Measurements from ENCODE around the gene RASAL2. TPM values are rescaled to one million over a fixed set of nuclear protein-coding genes. Genes with fewer than 3 reads are reported as not detected.
"Not testable (repeated sequence)": the region's sequence is repeated elsewhere in the genome, so short reads cannot be mapped to it uniquely, and the experiment has no call there.

RASAL2 gene
- total RNA-seq, 1 experiment from 2014 or later, result 25.7 TPM

GRCh38 chr1:178237121-178237520 is 143.2 kb downstream of the RASAL2 start:
- Histone ChIP-seq H3K27me3 (ENCODE audit: control insufficient read depth, insufficient read depth, low read length) (no peaks in the 10 kb centered on the region), H3K4me3 (ENCODE audit: insufficient read depth, low read depth, low read length) (no peak overlapping the region), H3K36me3 (replicated peaks; ENCODE audit: control insufficient read depth, insufficient read depth, low read length) (no peaks in the 10 kb centered on the region)
- no peak for DNase-seq

DNA sequence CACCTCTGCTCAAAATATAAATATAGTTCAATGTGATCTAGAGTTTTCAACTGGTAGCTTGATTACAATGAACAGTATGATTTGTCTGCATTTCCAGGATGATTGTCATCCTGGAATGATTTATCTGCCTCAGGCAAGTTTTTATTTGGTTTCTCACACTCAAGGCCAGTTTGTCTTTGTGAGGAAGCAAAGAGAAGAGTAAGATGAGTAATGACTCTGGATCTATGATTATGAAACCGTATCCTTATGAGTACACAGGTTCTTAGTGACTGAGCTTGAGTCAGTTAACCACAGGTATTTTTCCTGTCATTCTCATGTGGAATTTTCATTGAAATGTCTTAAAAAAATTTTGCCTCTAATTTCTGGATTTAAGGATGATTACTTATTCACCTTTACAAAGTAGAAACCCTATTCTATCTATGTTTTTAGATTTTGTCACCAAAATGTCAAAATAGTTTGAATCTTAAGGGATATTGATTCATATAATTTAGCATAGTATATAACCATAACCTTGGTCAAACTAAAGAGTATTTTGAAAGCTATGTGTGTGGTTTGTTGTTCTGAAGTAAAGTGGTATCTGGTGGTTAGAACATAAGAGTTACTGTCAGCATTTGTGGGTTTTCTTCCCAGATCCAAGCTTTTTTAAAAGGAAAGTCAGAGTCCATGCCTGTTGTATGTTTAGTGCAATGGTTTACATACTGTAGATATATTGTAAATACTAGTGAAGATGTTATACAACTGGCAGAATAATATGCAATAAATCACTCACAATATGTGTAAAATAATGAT is 145.0 kb downstream of the RASAL2 start:
- Histone ChIP-seq H3K4me3 (ENCODE audit: insufficient read depth, low read depth, low read length) (no peak overlapping the region), H3K36me3 (replicated peaks; ENCODE audit: control insufficient read depth, insufficient read depth, low read length) (no peaks in the 10 kb centered on the region), H3K27me3 (ENCODE audit: control insufficient read depth, insufficient read depth, low read length) (no peaks in the 10 kb centered on the region)
- no peak for DNase-seq

DNA sequence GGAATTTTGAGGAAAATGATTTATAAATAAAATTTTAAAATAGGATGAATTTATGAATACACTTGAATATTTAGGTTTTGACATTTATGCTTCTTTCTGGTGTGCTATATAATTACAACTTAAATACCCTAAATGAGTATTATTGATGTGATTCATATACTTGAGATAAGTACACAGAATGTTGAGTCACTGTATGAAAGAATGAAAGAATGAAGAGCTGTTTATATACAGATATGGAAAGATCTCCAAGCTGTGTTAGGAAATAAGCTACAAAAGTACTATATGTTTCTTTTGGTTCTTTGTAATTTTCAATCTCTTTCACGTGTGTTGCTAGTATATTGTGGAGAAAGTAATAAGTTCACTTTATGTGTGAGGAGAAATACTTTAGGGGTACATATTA is 147.2 kb downstream of the RASAL2 start:
- Histone ChIP-seq H3K36me3 (replicated peaks; ENCODE audit: control insufficient read depth, insufficient read depth, low read length) (no peaks in the 10 kb centered on the region), H3K4me3 (ENCODE audit: insufficient read depth, low read depth, low read length) (no peak overlapping the region), H3K27me3 (ENCODE audit: control insufficient read depth, insufficient read depth, low read length) (no peaks in the 10 kb centered on the region)
- DNase-seq, result no peak

DNA sequence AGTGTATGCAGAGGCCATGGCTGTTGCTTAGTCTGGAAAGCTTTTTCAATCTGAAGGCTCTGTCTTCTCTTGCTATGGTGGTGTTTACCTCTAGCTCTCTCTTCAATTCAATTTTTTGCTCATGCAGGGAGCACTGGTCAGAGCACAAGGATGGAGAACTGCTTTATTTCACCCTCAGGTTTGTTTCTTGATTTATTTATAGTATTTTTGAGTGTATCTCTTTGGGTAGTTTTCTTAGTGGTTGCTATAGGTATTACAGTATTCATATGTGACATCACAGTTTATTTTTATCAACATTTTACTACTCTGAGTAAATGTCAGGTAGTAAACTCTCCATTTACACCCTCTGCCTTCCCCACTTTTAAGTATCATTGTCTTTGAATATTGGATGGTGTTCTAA is 147.9 kb downstream of the RASAL2 start:
- Histone ChIP-seq H3K27me3 (ENCODE audit: control insufficient read depth, insufficient read depth, low read length) (no peaks in the 10 kb centered on the region), H3K36me3 (replicated peaks; ENCODE audit: control insufficient read depth, insufficient read depth, low read length) (no peaks in the 10 kb centered on the region), H3K4me3 (ENCODE audit: insufficient read depth, low read depth, low read length) (no peak overlapping the region)
- no peak for DNase-seq

DNA sequence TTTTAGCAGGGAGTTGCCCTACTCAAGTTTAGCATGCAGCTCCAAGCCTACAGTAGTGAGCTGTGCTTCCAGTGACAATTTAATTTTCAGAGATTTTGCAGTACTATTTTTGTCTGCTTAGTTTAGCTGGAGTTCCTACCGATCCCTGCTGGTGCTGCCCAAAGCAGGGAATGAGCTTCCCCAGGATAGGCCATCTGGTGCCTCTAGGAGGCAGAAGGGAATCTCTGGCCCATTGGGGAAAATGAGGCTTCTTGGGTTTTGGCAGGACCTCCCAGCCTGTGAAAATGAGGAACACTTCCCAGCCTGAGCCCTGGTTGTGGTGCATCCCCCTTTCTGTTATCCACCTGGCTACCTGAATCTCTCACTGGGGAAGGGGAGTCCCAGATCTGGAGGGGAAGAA is 149.2 kb downstream of the RASAL2 start:
- no peak for DNase-seq
- Histone ChIP-seq H3K27me3 (ENCODE audit: control insufficient read depth, insufficient read depth, low read length) (no peaks in the 10 kb centered on the region), H3K4me3 (ENCODE audit: insufficient read depth, low read depth, low read length) (no peak overlapping the region), H3K36me3 (replicated peaks; ENCODE audit: control insufficient read depth, insufficient read depth, low read length) (no peaks in the 10 kb centered on the region)

GRCh38 chr1:178243890-178244289 is 150.0 kb downstream of the RASAL2 start:
- no peak for DNase-seq
- Histone ChIP-seq H3K4me3 (ENCODE audit: insufficient read depth, low read depth, low read length) (no peak overlapping the region), H3K36me3 (replicated peaks; ENCODE audit: control insufficient read depth, insufficient read depth, low read length) (no peaks in the 10 kb centered on the region), H3K27me3 (ENCODE audit: control insufficient read depth, insufficient read depth, low read length) (no peaks in the 10 kb centered on the region)

GRCh38 chr1:178248284-178248683 is 154.4 kb downstream of the RASAL2 start:
- H3K36me3 ChIP-seq (replicated peaks; ENCODE audit: control insufficient read depth, insufficient read depth, low read length); H3K4me3 ChIP-seq (ENCODE audit: insufficient read depth, low read depth, low read length); H3K27me3 ChIP-seq (ENCODE audit: control insufficient read depth, insufficient read depth, low read length); DNase-seq: not testable (repeated sequence)

DNA sequence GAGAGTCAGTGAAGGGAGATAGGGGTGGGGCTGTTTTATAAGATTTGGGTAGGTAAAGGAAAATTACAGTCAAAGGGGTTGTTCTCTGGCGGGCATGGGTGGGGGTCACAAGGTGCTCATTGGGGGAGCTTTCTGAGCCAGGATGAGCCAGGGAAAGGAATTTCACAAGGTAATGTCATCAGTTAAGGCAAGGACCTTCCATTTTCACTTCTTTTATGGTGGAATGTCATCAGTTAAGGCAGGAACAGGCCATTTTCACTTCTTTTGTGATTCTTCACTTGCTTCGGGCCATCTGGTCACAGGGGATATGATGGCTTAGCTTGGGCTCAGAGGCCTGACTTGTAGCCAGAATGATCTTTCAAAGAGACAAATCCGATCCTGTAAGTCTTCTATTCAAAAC is 159.7 kb downstream of the RASAL2 start:
- H3K4me3 ChIP-seq (ENCODE audit: insufficient read depth, low read depth, low read length); H3K27me3 ChIP-seq (ENCODE audit: control insufficient read depth, insufficient read depth, low read length); H3K36me3 ChIP-seq (replicated peaks; ENCODE audit: control insufficient read depth, insufficient read depth, low read length); DNase-seq: not testable (repeated sequence)

GRCh38 chr1:178254433-178254832 is 160.5 kb downstream of the RASAL2 start:
- H3K36me3 ChIP-seq (replicated peaks; ENCODE audit: control insufficient read depth, insufficient read depth, low read length), result no peaks in the 10 kb centered on the region
- H3K27me3 ChIP-seq (ENCODE audit: control insufficient read depth, insufficient read depth, low read length), result no peaks in the 10 kb centered on the region
- no peak overlapping the region for H3K4me3 ChIP-seq (ENCODE audit: insufficient read depth, low read depth, low read length)
- DNase-seq, result no peak

DNA sequence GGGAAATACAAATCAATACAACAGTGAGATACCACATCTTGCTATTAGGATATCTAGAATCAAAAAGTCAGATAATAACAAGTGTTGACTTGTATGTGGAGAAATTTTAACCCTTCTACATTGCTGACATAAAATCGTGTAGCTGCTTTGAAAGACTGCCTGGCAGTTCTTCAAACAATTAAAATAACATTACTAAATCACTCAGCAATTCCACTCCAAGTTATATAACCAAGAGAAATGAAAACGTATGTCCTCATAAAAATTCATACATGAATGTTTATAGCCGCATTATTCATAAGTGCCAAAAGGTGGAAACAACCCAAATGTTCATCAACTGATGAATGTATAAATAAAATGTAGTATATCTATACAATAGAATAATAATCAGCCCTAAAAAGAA is 164.6 kb downstream of the RASAL2 start:
- Histone ChIP-seq H3K27me3 (ENCODE audit: control insufficient read depth, insufficient read depth, low read length) (no peaks in the 10 kb centered on the region), H3K4me3 (ENCODE audit: insufficient read depth, low read depth, low read length) (no peak overlapping the region), H3K36me3 (replicated peaks; ENCODE audit: control insufficient read depth, insufficient read depth, low read length) (no peaks in the 10 kb centered on the region)
- DNase-seq, result no peak

GRCh38 chr1:178262120-178262500 is 168.2 kb downstream of the RASAL2 start:
- Histone ChIP-seq H3K36me3 (replicated peaks; ENCODE audit: control insufficient read depth, insufficient read depth, low read length) (no peaks in the 10 kb centered on the region), H3K4me3 (ENCODE audit: insufficient read depth, low read depth, low read length) (no peak overlapping the region), H3K27me3 (ENCODE audit: control insufficient read depth, insufficient read depth, low read length) (no peaks in the 10 kb centered on the region)
- peak; percentile 26 for DNase-seq

DNA sequence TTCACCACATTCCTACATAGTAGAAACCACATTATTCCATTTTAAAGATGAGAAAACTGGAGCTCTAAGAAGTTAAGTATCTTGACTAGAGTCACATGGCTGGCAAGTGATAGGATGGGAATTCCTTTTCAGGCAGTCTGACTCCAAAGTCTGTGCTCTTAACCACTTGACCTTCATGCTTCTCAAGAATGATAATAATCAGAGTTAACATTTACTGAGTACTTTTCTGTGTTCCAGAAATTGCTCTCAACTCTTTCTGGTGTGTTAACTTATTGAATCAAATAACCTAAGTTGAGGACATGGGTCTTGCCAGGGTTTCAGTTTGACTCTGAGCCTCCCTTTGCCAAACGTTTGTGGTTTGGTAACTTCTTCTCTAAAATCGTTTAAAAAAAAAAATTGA is 169.4 kb downstream of the RASAL2 start:
- no peaks in the 10 kb centered on the region for H3K27me3 ChIP-seq (ENCODE audit: control insufficient read depth, insufficient read depth, low read length)
- DNase-seq, result no peak
- H3K4me3 ChIP-seq (ENCODE audit: insufficient read depth, low read depth, low read length), result no peak overlapping the region
- H3K36me3 ChIP-seq (replicated peaks; ENCODE audit: control insufficient read depth, insufficient read depth, low read length), result no peaks in the 10 kb centered on the region

- no peak for DNase-seq
- no peaks in the 10 kb centered on the region for H3K27me3 ChIP-seq (ENCODE audit: control insufficient read depth, insufficient read depth, low read length)
- H3K4me3 ChIP-seq (ENCODE audit: insufficient read depth, low read depth, low read length), result 0 out of 2 replicates have a peak overlapping the region, but pooled peaks have one; percentile 6
- H3K36me3 ChIP-seq (replicated peaks; ENCODE audit: control insufficient read depth, insufficient read depth, low read length), result no peaks in the 10 kb centered on the region
Observed at GRCh38 chr1:178266113-178266512, 172.2 kb downstream of the RASAL2 start.

- H3K27me3 ChIP-seq (ENCODE audit: control insufficient read depth, insufficient read depth, low read length), result no peaks in the 10 kb centered on the region
- peak; percentile 29 for DNase-seq
- 0 out of 2 replicates have a peak overlapping the region, but pooled peaks have one; percentile 6 for H3K4me3 ChIP-seq (ENCODE audit: insufficient read depth, low read depth, low read length)
- H3K36me3 ChIP-seq (replicated peaks; ENCODE audit: control insufficient read depth, insufficient read depth, low read length), result no peaks in the 10 kb centered on the region
Observed at GRCh38 chr1:178266619-178267066, 172.7 kb downstream of the RASAL2 start.

DNA sequence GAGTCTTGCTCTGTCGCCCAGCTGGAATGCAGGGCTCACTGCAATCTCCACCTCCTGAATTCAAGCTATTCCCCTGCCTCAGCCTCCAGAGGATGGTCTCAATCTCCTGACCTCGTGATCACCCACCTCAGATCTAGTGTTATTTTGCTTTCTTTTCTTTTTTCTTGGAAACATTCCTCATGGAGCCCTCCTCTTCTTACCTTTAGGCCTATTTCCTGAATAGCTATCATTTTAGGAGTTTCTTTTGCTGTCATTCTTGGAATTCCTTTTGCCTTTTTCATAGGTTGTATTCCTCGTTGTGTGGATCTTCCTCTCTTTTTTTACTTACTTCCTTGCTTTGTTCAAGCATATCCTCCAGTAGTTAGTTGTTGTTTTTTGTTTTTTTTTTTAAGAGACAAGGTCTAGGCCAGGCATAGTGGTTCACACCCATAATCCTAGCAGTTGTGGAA is 173.8 kb downstream of the RASAL2 start:
- Histone ChIP-seq H3K36me3 (replicated peaks; ENCODE audit: control insufficient read depth, insufficient read depth, low read length) (no peaks in the 10 kb centered on the region), H3K4me3 (ENCODE audit: insufficient read depth, low read depth, low read length) (no peak overlapping the region), H3K27me3 (ENCODE audit: control insufficient read depth, insufficient read depth, low read length) (no peaks in the 10 kb centered on the region)
- DNase-seq, result no peak

Measured in H7 (cell line).